CD1c-positive myeloid dendritic cell (primary cell): ENCODE measurements around the gene TPM1.

Source experiments
- DNase-seq: peaks from one replicate; pipeline ENCODE4 v3.0.0-alpha.2; 2016; ENCODE audit errors: extremely low spot score

TPM1 gene

DNA sequence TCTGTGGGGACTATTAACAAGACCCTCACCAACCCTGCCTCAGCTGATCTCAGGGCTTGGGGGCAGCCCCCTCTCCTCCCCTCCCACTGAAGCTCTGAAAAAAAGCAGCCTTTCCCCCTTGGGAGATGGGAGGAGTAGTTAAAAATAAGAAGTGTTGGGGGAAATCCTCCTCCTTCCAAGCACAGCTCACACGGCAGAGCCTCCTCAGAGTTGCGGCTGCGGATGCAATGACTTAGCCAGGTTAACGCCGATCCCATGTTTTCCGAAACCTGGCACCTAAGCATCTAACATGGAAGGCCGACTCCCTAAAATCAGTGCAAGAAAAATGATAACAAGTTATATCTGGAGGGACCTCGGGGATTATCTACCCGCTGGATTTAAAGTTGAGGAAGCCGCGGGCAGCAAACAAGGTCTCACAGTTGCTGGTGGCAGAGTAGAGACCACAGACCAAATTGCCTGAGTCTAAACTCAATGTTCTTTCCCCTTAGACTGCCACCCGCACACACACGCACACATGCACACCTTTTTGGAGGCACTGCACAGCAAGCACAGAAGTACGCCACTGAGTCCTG is 1.1 kb upstream of the TPM1 start:
- DNase-seq = no peak

DNA sequence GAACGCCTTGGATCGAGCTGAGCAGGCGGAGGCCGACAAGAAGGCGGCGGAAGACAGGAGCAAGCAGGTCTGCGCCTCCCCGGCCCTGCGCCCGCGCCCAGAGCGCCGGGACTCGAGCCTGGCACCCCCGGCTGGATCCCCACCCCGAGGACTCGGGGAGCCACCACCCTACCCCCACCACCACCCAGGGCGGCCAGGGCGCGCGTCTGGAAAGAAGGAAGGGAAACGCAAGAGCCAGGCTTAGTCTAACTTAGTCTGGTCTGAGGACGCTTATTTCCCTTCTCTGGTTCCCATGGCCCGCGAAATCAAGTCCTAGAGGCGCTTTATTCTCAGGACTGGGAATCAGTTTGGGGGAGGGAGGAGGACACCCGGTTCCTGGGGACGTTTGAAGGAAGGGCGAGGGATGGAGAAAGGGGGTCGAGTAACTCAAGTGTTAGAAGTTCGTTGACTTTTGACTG is 359 bp downstream of the TPM1 start:
- peak; percentile 20 for DNase-seq

DNA sequence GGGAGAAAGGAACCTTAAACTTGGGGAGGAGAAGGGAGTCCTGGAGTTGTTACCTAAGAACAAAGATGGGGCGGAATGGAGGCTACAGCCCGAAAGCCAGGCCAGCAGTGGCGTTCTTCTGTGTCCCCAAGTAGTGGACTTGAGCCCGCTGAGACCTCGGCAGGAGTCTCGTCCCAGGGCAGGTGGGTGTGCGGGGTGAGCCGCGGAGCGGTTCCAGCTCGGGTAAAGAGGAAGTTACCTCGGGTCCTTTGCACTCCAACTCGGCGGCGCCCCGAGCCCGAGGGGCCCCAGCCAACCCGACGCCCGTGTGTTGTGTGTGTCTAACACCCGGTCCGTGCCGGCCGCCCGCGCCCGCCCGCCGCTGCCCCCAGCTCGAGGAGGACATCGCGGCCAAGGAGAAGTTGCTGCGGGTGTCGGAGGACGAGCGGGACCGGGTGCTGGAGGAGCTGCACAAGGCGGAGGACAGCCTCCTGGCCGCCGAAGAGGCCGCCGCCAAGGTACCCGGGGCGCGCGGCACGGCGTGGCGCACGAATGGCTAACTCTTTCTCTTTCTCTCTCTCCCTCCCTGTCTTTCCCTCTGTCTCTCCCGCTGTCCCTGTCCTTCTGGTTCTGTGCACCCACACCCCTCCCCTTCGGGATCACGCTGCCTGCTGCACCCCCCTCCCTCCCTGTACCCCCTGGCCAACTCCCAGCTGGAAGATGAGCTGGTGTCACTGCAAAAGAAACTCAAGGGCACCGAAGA is 959 bp downstream of the TPM1 start:
- DNase-seq = peak; percentile 56

DNA sequence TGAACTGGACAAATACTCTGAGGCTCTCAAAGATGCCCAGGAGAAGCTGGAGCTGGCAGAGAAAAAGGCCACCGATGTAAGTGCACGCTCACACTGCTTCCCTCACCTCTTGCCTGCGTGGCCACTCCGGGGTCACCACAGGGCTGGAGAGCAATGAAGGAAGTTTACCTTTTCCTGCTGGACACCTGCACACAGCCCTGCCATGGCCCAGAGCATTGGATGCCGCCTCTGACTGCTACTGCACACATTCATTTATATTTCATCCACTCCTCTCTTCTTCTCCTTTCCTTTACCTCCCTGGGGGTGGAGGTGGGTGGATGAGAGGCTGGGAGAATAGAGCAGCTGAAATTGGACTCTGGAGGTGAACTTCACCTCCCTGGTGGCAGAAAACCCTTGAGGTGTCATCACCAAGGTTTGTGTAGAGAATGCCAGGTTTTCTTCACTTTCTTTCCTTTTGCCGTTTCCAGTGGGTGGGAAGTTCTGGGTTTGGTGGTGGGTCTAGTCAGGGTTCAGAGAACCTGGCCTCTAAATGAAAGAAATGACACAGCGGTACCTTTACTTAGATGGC is 1.6 kb downstream of the TPM1 start:
- no peak for DNase-seq

DNA sequence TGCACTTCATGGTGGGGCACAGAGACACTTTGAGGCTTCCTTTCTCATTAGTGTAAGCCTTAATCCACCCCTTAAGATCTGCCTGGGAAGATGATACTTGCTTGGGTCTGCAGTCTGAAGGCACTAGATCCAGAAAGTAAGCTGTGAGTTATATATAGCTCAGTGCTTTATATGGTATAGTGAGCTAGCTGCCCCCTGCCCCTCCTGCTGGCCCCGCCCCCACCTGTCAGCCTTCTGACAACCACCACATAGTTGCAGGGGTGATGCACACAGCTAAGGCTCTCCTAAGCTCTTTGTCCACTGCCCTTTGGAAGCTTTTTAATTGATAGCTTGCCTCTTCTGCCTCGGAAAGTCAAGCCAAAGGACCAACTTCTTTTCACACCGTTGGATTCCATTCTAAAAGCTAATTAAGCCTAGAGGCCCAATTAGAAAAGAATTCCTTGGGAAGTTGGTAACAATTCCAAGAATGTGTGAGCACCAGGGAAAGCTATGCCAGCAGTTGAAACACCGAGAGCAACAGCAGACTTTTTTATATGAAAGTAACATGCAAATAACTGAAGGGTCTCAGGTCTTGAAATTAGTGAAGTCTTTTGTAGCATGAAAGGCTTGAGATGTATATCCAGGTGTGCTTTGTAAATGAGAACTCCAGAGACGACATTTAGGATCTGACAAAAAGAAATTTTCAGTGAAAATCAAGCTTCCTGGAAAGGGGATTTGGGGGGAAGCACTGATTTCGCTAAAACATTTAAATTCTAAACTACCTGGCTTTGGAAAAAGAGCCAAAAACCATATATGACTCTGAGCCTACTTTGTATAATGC is 2.3 kb downstream of the TPM1 start:
- no peak for DNase-seq

DNA sequence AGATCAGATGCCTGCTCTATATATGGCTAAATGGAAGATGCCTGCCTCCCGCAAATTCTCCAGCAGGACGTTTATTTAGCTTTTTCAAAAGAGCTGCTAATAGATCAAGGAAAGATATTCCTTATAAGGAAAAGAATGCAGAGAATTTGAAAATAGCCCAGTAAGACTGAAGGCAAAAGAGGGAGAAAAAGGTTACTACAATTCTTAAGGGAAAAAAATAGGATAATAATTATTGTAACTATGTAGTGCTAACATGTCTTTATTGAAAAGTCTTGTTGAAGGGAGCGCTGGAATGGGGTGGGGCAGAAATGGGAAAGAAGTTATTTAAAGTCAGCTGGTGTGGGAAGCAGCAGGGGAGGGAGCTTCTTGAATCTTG is 2.9 kb downstream of the TPM1 start:
- DNase-seq = no peak

DNA sequence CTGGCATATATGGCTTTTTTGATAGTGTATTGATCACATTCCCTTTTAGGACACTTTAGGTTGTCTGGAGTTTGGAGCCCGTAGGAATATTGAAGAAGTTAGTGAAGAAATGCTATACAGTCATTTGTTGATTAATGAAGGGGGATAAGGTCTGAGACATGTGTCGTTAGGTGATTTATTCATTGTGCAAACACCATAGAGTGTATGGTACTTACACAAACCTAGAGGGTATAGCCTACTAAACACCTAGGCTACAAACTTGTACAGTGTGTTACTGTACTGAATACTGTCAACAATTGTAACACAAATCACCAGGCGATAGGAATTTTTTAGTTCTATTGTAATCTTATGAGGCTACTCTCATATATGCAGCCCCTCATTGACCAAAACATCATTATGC is 3.3 kb downstream of the TPM1 start:
- DNase-seq = no peak

DNA sequence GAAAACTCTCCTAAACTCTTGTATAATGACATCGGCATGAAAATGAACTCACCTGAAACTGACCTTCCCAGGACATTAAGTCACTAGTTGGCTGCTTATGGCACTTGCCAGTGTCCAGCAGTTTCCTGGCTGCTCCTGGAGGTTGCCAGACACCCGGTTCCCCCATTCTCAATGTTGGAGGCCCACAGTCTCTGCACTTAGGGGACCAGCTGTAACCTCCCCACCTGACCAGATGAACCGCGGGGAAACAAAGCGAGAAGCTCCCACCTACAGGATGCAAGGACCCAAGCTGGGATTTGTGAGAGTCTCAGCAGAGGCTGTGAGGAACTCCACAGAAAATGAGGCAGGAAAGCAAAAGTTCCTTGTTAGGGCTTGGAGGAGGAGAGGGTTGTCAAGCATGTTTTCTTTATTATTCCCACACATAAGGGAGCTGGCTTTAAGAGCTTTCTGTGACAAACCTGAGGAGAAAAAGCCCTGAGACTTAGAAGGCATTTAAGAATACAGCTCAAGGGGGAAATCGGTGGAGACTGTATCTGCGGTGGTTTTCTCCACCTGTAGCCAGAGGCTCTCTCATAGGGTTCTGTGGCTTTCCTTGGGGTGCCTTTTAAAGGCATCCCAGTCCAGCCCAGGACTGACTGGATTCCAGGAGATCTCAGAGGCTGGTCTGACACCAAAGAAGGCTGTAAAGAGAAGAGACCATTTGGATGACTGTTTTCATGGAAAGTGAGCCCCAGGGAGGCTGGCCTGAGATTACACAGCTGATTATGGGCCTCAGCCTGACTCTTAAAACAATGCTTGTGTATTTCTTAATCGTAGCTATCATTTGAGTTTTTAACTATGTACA is 4.6 kb downstream of the TPM1 start:
- no peak for DNase-seq

DNA sequence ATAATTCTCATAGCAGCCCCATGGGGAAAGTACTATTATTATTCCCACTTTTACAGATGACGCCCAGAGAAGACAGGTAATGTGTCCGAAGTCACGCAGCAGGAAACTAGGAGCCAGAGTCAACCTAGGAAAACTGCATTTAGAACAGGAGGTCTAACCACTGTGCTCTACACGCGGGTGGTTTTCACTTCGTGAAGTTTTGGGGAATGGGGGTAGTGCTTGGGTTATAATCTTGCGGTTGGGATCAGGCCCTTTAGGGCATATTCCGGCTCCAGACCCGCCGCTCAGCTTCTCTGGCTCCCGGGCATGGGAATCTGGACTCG is 5.2 kb downstream of the TPM1 start:
- DNase-seq = no peak

DNA sequence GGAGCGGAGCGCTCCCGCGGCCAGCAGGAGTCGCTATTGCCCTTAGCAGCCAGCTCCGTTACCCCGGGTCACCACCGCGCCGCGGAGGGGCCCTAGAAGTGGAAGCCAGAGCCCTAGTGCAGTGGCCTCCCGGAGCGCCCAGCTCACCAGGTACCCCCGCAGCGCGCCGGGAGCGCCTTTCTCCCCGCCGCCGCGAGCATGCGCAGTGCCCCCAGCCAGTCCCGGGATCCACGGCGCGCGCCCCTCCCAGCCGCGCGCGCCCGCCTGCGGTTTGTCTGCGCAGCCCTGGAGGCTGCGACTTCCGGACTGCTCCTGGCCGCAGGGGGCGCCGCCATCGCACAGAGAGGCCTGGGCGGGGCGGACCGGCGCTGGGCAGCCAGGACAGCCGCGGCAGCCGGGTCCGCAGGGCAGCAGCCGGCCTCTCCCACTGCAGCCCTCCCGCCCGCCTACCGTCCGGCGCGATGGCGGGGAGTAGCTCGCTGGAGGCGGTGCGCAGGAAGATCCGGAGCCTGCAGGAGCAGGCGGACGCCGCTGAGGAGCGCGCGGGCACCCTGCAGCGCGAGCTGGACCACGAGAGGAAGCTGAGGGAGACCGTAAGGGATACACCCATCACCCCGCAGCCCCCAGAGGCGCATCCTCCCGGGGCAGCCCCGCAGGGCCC is 5.7 kb downstream of the TPM1 start:
- peak; percentile 90 for DNase-seq

DNA sequence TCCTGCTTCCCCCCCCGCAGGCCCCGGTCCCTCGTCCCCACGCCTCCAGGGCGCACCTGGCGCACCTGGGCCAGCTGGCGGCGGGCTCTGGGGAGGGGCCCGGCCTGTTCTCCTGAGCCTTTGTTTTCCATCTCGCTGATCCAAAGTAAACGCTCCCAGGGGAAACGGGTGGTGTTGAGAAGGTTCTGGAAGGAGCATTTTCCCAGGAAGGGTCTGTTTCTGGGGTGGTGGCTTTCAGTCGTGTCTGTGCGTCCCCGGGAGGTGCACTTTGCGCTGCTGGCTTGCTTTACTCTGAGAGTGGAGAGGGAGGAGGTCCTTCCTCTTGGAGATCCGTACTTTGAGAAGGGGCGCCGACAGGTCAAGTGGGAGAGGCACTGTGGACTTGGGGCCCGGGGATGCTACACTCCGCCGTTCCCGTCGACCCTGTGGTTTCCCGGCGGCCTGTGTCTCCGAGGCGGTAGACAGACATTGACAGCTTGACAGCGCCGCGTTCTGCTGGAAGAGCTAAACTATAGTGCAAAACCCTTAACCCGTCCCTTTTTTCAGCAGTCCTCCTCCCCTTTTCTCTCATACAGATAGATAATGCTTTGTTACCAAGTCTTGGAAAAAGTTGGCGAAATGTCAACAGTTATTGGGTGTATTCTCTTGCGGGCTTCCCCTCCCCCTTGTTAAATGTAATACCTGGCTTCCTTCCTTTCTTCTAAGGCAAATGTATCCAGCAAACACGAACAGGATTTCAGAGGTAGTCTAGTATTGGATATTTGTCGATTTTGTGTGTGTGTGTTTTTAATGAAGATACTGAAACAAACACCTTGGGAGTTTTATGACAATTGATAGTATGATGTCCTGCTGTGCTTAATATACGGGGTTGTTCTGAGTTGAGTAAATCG is 6.5 kb downstream of the TPM1 start:
- peak; percentile 11 for DNase-seq

DNA sequence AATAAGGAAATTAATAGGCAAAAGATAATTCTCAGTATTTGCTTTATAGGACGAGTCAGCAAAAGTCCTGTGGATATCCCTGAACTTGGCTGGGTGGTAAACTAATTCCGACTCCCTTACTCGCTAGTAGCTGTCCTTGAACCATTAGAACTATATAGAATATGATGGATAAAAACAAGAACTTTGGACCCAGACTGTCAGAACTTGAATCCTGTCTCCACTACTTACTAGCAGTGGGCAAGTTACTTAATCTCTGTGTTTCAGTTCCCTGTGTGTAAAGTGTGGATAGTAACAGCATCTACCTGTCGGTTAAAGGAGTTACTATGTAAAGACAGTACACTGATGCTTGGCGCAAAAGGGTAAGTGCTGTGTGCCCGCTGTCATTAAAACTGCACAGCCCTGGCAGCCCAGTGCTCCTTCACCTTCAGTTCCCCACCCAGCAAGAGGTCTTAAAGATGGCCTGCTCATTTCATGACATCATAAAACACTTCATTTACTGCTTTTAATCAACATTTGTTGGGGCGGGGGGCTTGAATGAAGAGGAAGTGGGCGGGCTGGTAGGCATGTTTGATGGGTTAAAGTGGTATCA is 7.3 kb downstream of the TPM1 start:
- no peak for DNase-seq

DNA sequence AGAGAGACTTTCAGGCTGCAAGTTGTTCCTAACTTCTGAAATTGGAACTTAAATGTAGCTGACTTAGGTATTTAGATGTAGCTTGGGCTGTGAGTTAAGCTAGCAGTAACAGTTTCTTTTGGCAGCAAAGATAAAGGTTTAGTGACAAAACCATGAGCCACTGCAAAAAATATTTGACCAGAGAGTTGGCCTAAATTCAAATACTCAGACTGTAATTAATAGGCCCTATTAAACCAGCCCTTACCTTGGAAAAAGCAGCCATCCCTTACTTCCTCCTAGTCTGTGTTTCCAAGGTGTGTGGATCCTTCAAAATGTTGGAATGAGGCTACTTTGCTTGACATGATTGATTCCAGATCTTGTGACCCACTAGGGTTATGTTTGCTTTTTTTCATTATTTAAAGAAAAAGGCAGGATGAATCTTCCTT is 8.2 kb downstream of the TPM1 start:
- no peak for DNase-seq

DNA sequence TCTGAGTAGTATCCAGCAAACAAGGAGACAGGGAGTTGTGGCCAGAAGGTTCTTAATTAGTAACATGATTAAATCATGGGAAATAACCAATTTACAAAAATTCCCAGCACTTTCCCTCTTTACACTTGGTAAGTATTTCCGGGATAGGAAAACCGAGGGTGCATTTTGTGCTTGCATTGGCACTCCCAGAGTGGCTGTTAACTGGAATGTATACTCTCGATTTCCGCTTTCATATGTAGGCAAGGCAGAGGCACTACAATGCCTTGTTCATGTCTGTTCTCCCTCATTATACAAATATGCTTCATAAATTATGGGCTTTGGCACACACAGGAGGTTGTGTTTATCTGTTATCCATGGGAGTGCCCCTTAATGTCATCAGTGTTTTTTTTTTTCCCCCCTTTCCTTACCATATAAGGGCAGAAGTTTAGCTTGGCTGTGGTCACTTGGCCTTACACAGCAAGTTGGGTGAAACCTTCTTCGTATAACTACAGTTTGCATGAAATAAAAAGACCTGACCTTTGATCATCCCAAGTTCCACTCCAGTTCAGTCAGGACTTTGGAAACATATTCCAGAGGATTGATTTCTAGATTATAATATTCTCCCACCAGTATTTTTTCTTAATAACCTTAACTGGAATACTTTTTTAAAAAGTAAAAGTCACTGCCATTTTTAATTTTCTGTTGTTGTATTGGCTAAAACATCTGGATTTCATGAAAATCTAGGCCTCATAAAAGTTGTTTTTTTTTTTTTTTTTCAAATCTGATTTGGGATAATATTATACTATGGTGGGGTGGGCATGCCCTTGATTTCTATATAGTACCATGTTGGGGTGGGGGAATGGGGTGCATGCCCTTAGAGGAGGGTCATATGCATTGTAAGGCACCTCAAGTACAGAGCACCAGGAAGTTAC is 8.9 kb downstream of the TPM1 start:
- DNase-seq = no peak

DNA sequence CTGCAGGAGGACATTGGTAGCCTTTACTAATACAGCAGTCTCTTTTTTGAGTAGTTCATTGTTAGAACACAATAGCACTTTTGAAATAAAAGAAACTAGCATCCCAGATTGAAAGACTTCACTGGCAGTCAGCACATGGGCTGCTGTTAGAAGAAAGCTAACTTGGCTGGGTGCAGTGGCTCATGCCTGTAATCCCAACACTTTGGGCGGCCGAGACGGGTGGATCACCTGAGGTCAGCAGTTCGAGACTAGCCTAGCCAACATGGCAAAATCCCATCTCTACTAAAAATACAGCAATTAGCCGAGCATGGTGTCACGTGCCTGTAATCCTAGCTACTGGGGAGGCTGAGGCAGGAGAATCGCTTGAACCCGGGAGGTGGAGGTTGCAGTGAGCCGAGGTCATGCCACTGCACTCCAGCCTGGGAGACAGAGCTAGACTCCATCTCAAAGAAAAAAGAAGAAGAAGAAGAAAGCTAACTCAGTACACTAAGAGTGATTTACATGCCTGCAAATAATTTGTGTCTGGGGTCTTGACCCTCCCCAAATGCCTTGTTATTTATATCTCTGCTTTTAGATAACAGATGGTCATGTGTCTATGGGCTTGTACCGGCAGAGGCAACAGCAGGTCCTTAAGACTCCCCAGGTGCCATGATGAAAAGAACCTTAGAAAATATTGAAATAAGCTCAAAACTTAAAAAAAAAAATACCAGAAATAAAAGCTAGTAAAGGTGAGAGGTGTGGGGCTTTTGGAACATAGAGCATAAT is 9.7 kb downstream of the TPM1 start:
- DNase-seq = no peak

DNA sequence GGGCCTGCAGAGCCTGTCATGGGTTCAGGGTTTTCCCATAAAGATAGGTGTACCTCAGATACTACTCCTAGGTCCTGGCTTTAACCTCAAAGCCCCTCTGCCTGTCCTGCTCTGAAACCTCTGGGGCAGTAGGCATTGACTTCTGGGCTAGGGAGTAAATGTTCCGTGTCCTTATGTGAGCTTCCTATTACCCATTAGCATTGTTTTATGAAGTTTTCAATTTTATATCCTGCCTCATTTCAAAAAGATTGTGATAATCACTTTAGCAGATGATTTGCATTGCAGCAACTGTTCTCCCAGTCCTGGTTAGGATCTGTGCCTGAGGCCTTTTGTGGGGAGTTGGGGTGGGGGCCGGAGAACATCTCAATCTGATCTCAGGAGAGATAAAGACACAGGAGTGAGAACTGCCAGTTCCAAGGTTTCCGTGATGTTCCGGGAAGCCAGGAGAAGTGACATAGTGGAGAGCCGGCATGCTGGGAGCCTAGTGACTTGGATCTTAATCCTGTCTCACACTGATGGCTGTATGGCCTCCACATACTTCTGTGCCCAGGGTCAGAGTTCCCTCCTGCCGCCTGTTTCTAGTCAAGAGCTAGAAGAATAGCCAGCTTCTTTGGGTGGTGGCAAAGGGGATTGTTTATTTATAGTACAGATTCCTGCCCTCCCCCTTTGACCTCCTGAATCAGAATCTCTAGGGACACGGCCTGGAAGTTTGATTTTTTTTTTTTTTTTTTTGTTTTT is 10.6 kb downstream of the TPM1 start:
- no peak for DNase-seq

DNA sequence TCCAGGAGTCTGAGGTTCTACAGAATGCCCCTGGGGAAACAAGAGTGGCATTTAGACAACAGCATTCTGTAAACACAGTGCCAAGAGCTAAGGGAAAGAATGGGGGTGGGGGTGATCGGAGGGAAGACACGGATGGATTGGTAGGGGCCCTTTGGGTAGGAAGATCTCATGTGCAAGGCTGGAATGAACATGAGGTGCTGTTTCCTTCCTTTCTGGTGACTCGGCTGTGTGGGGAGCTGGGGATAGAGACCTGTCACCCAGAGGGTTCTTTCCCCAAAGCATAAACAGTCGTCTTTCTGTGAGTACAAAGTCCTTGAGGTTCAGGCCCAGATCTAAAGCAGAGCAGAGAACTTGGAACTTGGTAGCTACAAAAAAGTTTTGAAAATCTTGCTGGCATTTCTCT is 11.7 kb downstream of the TPM1 start:
- no peak for DNase-seq
